HUES48 (cell line): Measurements from ENCODE around the gene RETREG3.
A peak's percentile ranks its signal among the peaks of the same experiment; 100 is the strongest.
"Not testable (repeated sequence)": the region's sequence is repeated elsewhere in the genome, so short reads cannot be mapped to it uniquely, and the experiment has no call there.

Experiments
- H3K27ac ChIP-seq: one replicate; pipeline ENCODE4 v1.7.0; 2013; ENCODE audit warnings: low read depth, low read length, inconsistent platforms
- H3K27me3 ChIP-seq: 2 replicates; pipeline ENCODE4 v1.6.1; 2013; ENCODE audit warnings: mild to moderate bottlenecking, low read length; ENCODE audit not compliant: control insufficient read depth, insufficient read depth
- H3K36me3 ChIP-seq: 2 replicates; pipeline ENCODE4 v1.6.1; 2013; ENCODE audit warnings: low read length; ENCODE audit not compliant: control insufficient read depth, insufficient read depth
- H3K4me1 ChIP-seq: 2 replicates; pipeline ENCODE4 v1.6.1; 2013; ENCODE audit warnings: mild to moderate bottlenecking, low read length; ENCODE audit not compliant: control insufficient read depth, insufficient read depth
- H3K4me3 ChIP-seq: 2 replicates; pipeline ENCODE4 v1.5.1; 2013; ENCODE audit warnings: mild to moderate bottlenecking, low read depth, low read length
- H3K9ac ChIP-seq: 2 replicates; pipeline ENCODE4 v1.6.1; 2013; ENCODE audit warnings: mild to moderate bottlenecking, low read depth, low read length, moderate library complexity
- H3K9me3 ChIP-seq: 2 replicates; pipeline ENCODE4 v1.6.1; 2013; ENCODE audit warnings: low read length; ENCODE audit not compliant: control insufficient read depth, insufficient read depth

The RETREG3 gene

DNA sequence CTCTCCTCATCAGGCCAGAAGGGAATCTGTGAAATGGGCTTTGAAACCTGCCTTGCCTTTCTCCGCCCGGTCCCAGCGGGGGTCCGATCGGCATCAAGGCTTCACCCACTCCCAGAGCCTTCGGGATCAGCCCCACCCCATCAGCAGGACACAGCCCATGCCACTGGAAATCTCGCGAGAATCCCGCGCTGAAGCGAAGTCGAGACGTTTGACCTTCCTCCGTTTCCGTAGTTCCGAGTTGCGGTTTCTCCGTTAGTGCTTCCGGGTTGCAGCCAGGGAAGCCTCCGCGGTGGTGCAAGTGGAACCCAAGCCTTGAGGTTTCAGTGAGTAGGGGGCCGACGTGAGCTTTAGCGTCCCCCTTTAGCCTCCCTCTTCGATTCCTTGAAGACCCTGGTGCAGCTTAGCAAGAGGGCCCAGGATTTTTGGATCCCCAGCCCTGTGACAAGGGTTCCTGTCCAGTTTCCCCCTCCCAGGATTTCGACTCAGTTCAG lies 47.2 kb downstream of the RETREG3 start, which contains the start of gene COASY:
Gene COASY (plus strand): TSS at position 252 of the 491 bp plus-strand sequence. CDS start 475 bp downstream, outside the sequence.
- peaks cover 6% of the 10 kb centered on the region; the same call in 1 of the 2 replicates for H3K4me1 ChIP-seq
- no peaks in the 10 kb centered on the region for H3K9me3 ChIP-seq
- no peaks in the 10 kb centered on the region for H3K27me3 ChIP-seq
- peak within 1 kb of the TSS; percentile 78 for H3K9ac ChIP-seq
- H3K4me3 ChIP-seq, result peak within 1 kb of the TSS; percentile 94
- peak within 1 kb of the TSS; percentile 85 for H3K27ac ChIP-seq
- H3K36me3 ChIP-seq, result peaks cover 22% of the 10 kb centered on the region

DNA sequence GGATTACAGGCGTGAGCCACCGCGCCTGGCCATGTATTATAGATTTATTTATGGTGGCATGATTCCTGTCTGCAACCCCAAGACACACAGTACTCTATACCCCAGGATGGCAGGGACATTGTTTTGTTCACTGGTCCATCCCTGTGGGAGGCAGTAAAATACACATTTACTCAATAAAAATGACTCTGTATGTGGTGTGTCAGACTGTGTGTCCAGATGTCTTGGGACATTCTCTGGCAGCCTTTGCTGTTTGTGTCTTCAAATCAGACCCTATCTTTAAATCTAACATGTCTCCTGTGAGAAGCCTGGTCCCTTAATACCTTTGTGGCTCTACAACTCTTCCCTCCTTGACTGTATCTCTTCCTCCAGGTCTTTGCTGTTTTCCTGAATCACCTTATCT lies 48.9 kb downstream of the RETREG3 start:
- peaks cover 3% of the 10 kb centered on the region for H3K4me1 ChIP-seq
- no peaks in the 10 kb centered on the region for H3K9me3 ChIP-seq
- no peaks in the 10 kb centered on the region for H3K27me3 ChIP-seq
- peaks cover 12% of the 10 kb centered on the region for H3K36me3 ChIP-seq
- H3K9ac ChIP-seq, result no peak overlapping the region
- no peak overlapping the region for H3K27ac ChIP-seq
- no peak overlapping the region for H3K4me3 ChIP-seq

DNA sequence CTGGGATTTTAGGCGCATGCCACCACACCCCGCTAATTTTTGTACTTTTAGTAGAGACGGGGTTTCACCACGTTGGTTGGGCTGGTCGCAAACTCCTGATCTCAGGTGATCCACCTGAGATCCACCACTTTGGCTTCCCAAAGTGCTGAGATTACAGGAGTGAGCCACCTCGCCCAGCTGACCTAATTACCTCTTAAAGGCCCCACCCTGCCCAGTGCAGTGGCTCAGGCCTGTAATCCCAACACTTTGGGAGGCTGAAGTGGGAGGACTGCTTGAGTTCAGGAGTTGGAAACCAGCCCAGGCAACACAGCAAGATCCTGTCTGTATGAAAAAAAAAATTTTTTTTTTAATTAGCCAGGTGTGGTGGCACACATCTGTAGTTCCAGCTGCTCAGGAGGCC lies 50.1 kb downstream of the RETREG3 start:
- Histone ChIP-seq H3K9me3 (no peaks in the 10 kb centered on the region), H3K9ac (no peak overlapping the region), H3K4me1 (peaks cover 3% of the 10 kb centered on the region), H3K36me3 (peaks cover under 1% of the 10 kb centered on the region; the same call in 1 of the 2 replicates), H3K4me3 (no peak overlapping the region), H3K27me3 (no peaks in the 10 kb centered on the region), H3K27ac (no peak overlapping the region)

DNA sequence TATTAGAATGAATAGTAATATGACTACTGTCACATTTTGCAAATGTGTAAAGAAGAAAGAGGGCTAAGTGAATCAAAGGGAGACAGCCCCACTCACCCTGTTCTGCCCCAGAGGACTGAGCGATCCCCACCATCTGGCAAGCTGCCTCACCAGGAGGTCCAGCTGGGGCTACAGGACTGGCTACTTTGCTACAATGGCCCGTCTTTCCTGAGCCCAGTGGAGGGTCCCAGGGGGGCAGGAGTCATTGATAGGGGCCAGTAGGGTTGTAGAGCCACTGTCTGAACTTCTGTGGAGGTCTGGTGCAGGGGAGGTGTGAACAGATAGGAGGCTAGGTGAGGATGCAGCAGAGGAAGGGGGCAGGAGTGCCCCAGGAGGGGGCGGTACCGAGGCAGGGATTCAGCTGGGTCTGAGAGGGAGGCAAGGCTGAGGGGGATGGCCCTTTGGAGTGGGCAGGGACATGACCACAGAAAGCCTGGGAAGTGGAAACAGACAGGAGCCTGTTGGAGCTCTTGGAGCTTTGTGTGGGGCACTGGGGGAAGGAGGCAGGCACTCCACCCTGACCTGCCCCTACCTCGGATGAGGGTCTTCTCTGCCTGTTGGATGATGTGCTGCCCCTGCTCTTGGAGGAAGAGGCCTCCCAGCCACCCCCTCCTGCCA lies 53.1 kb downstream of the RETREG3 start:
- not testable (repeated sequence) for H3K27me3 ChIP-seq, H3K9me3 ChIP-seq, H3K36me3 ChIP-seq, H3K4me3 ChIP-seq, H3K27ac ChIP-seq, H3K4me1 ChIP-seq, H3K9ac ChIP-seq

DNA sequence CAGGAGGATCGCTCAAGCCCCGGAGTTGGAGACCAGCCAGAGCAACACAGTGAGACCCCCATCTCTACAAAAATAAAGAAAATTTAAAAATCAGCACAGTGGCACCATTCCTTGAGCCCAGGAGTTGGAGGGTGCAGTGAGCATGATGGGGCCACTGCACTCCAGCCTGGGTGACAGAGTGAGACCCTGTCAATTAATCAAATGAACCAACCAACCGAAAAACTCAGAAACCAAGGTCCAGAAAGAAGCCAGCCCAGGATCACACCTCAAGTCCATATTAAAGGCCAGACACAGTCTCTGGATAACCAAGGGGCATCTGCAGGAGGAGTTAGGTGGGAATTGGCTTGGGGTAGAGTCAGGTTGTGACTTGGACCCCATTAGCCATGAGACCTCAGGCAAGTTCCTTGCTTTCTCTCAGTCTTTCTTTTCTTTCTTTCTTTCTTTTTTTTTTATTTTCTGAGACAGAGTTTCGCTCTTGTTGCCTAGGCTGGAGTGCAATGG lies 54.0 kb downstream of the RETREG3 start:
- H3K36me3 ChIP-seq, result no peaks in the 10 kb centered on the region
- peak overlapping the region; percentile 86 for H3K27ac ChIP-seq
- no peaks in the 10 kb centered on the region for H3K9me3 ChIP-seq
- H3K4me3 ChIP-seq, result peak overlapping the region; percentile 99
- peak overlapping the region; percentile 86 for H3K9ac ChIP-seq
- H3K4me1 ChIP-seq, result peaks cover 5% of the 10 kb centered on the region
- H3K27me3 ChIP-seq, result no peaks in the 10 kb centered on the region

DNA sequence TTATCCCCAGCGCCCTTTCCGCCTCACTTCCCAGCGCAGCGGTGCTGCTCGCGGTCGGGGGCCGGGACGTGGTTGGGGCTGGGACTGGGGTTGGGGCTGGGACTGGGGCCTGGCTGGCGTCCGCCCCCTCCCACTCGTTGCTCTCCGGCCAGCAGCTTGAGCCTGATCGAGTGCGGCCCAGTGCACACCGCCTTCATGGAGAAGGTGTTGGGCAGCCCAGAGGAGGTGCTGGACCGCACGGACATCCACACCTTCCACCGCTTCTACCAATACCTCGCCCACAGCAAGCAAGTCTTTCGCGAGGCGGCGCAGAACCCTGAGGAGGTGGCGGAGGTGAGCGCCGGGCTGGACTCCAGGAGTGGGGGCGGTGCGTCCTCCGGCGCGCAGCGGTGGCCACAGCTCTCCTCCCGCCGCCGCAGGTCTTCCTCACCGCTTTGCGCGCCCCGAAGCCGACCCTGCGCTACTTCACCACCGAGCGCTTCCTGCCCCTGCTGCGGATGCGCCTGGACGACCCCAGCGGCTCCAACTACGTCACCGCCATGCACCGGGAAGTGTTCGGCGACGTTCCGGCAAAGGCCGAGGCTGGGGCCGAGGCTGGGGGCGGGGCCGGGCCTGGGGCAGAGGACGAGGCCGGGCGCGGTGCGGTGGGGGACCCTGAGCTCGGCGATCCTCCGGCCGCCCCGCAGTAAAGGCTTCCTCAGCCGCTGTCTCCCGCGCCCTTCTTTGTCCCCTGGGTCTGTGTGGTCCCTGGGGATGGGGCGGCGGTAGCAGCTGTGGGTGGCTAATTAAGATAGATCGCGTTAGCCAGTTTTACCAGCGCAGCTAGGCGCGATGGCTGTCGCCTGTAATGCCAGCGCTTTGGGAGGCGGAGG lies 54.7 kb downstream of the RETREG3 start:
- Histone ChIP-seq H3K9me3 (no peaks in the 10 kb centered on the region), H3K9ac (peak overlapping the region; percentile 86), H3K36me3 (no peaks in the 10 kb centered on the region), H3K4me1 (peaks cover 5% of the 10 kb centered on the region), H3K27ac (peak overlapping the region; percentile 86), H3K27me3 (no peaks in the 10 kb centered on the region), H3K4me3 (peak overlapping the region; percentile 99)

DNA sequence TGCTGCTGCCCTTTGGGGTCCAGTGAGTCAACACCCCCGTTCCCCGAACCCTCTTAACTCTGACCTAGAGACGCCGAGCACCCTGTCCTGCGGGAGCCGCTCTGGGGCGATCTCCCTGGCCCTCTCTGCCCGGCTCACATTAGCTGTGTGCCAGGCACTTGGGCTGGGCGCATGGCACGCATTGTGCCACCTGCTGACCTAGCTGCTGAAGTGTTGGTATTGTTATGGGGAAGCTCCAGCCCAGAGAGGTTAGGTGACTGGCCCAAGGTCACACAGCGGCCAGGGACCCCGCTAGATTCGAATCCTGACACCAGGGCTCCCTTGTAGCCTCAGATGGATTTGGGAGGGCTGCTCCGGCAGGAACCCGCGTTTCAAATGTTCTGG lies 55.3 kb downstream of the RETREG3 start:
- H3K9me3 ChIP-seq, result no peaks in the 10 kb centered on the region
- H3K27ac ChIP-seq, result peak overlapping the region; percentile 86
- peaks cover 2% of the 10 kb centered on the region; the same call in 1 of the 2 replicates for H3K27me3 ChIP-seq
- no peaks in the 10 kb centered on the region for H3K36me3 ChIP-seq
- peak overlapping the region; percentile 86; the same call in 1 of the 2 replicates for H3K9ac ChIP-seq
- peaks cover 7% of the 10 kb centered on the region for H3K4me1 ChIP-seq
- peak overlapping the region; percentile 99 for H3K4me3 ChIP-seq

DNA sequence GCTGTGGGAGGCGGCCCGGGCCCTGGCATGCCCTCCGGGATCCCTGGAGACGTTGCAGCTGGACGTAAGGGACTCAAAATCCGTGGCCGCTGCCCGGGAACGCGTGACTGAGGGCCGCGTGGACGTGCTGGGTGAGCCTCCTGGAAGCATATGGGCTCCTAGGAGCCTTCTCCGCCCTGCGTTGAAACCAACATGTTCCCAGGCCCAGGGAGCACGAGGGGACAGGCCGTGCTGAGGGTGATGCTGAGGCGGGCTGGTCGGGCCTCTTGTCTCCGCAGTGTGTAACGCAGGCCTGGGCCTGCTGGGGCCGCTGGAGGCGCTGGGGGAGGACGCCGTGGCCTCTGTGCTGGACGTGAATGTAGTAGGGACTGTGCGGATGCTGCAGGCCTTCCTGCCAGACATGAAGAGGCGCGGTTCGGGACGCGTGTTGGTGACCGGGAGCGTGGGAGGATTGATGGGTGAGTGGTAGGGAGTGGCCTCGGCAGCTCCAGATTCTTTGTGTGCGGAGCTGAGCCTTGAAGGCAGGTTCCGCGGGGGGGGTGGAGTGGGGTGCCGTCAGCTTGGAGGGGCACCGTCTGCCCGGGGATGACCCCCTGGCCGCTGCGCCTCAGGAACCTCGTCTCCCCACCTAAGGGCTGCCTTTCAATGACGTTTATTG lies 55.9 kb downstream of the RETREG3 start:
- H3K9ac ChIP-seq, result no peak overlapping the region
- no peak overlapping the region for H3K27ac ChIP-seq
- peaks cover 4% of the 10 kb centered on the region; the same call in 1 of the 2 replicates for H3K27me3 ChIP-seq
- H3K4me1 ChIP-seq, result peaks cover 9% of the 10 kb centered on the region
- no peaks in the 10 kb centered on the region for H3K36me3 ChIP-seq
- no peaks in the 10 kb centered on the region for H3K9me3 ChIP-seq
- H3K4me3 ChIP-seq, result no peak overlapping the region

DNA sequence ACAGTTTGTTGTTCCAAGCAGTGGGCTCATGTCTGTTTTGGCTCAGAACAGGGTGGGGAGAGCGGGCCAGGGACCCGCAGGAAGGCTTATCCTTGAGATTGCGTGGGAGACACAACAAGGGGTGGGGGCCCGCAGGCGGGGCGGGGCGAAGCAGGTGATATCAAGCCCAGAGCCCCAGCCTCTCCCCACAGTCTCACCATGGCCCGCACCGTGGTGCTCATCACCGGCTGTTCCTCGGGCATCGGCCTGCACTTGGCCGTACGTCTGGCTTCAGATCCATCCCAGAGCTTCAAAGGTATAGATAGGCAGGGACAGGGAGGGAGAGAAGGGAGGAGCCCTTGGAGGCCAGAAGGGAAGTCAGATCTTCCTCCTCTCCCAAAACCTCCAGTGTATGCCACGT lies 56.4 kb downstream of the RETREG3 start, which contains the start of gene HSD17B1:
Gene HSD17B1 (plus strand): TSS at position 188 of the 400 bp plus-strand sequence. CDS start 11 bp downstream, at position 199.
- H3K9ac ChIP-seq, H3K36me3 ChIP-seq, H3K9me3 ChIP-seq, H3K4me1 ChIP-seq, H3K27me3 ChIP-seq: not testable (repeated sequence)
- Histone ChIP-seq H3K27ac (peak within 1 kb of the TSS; percentile 86), H3K4me3 (peak within 1 kb of the TSS; percentile 99)

DNA sequence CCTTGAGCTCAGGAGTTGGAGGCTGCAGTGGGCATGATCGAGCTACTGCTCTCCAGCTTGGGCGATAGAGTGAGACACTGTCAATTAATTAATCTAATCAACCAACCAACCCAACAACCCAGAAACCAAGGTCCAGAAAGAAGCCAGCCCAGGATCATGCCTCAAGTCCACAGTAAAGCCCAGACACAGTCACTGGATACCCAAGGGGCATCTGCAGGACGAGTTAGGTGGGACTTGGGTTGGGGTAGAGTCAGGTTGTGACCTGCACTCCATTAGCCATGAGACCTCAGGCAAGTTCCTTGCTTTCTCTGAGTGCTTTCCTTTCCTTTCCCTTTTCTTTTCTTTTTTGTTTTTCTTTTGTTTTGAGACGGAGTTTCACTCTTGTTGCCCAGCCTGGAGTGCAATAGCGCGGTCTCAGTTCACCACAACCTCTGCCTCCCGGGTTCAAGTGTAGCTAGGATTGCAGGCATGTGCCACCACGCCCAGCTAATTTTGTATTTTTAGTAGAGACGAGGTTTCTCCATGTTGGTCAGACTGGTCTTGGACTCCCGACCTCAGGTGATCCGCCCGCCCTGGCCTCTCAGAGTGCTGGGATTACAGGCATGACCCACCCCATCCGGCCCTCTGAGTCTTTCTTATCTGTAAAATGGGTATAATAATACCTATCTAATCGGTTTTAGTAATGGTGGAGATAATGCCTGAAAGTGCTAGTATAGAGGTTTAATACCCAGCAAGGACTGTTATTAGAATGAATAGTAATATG lies 60.0 kb downstream of the RETREG3 start:
- no peak overlapping the region for H3K27ac ChIP-seq
- H3K27me3 ChIP-seq, result peaks cover 4% of the 10 kb centered on the region; the same call in 1 of the 2 replicates
- H3K9ac ChIP-seq, result no peak overlapping the region
- H3K9me3 ChIP-seq, result no peaks in the 10 kb centered on the region
- H3K4me1 ChIP-seq, result peaks cover 7% of the 10 kb centered on the region; the same call in 1 of the 2 replicates
- peak overlapping the region; percentile 58 for H3K4me3 ChIP-seq
- peaks cover 4% of the 10 kb centered on the region; the same call in 1 of the 2 replicates for H3K36me3 ChIP-seq
